ENCODE results near the gene NF2. TPM values are rescaled to one million over a fixed set of nuclear protein-coding genes. Genes with fewer than 3 reads are reported as not detected.

Gene NF2
- total RNA-seq, 1 donor from 2014 or later: 67.9 TPM

DNA sequence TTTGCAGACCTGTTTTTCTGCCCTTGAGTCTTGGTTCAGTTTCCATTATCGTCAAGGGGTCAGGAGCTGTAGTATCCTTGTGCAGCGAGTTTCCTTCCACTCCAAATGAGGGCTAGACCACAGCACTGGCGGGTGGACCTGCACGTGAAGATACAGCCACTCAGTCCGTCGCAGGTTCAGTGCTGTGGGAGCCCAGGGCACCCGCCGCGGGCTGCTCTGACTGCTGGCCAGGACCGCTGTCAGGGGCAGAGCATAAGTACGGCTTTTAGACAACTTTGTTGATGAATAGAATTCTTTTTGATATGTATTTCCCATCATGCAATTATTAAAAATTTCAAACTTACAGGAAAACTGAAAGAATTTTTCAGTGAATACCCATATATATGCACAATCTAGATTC, 56.6 kb downstream of the NF2 start:
- Mint-ChIP-seq H3K4me1 (ENCODE audit: unreplicated experiment) (peaks cover 8% of the 10 kb centered on the region), H3K27ac (ENCODE audit: unreplicated experiment) (no peak overlapping the region), H3K27me3 (ENCODE audit: unreplicated experiment) (no peaks in the 10 kb centered on the region), H3K9me3 (ENCODE audit: unreplicated experiment) (no peaks in the 10 kb centered on the region), H3K36me3 (ENCODE audit: unreplicated experiment) (peaks cover 35% of the 10 kb centered on the region), H3K4me3 (ENCODE audit: unreplicated experiment) (no peak overlapping the region)
- TF ChIP-seq CTCF (IDR thresholded peaks at IDR 0.05): no peak
- no peak for DNase-seq (ENCODE audit: extremely low spot score, unreplicated experiment)

GRCh38 chr22:29661336-29661735, 57.9 kb downstream of the NF2 start:
- no peaks in the 10 kb centered on the region for H3K27me3 Mint-ChIP-seq (ENCODE audit: unreplicated experiment)
- H3K4me3 Mint-ChIP-seq (ENCODE audit: unreplicated experiment): no peak overlapping the region
- no peak for TF ChIP-seq CTCF (IDR thresholded peaks at IDR 0.05)
- peaks cover 32% of the 10 kb centered on the region for H3K36me3 Mint-ChIP-seq (ENCODE audit: unreplicated experiment)
- peaks cover 8% of the 10 kb centered on the region for H3K4me1 Mint-ChIP-seq (ENCODE audit: unreplicated experiment)
- no peak for DNase-seq (ENCODE audit: extremely low spot score, unreplicated experiment)
- no peaks in the 10 kb centered on the region for H3K9me3 Mint-ChIP-seq (ENCODE audit: unreplicated experiment)
- peak overlapping the region; percentile 8 for H3K27ac Mint-ChIP-seq (ENCODE audit: unreplicated experiment)

DNA sequence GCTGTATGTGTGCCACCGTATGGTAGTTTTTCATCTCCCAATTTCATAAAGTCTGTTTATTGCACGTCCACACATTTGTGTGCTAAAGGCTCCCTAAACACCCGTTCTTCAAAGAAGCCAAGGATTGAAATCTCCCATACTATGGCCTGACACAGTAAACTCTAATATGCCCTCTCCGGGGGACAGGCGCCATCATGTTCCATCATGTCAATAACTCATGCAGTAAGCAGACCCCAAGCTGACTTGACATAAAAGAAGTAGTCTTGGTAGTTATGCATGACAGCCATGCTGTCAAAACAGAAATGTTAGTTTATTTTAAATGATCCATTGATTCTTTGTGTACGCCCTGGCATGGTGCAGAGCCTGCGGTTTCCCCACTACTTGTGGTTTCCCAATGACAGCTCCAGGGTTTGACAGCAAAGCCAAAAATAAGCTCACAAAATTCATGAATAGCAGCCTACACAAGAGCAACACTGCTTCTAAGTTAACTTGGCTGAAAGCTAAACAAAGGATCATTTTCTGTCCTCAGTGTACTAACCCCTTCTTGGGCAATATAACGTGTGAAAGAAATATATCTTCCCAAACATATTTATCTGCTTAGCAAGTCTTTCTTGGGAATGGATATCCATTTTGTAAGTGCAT, 59.9 kb downstream of the NF2 start:
- DNase-seq (ENCODE audit: extremely low spot score, unreplicated experiment): no peak

GRCh38 chr22:29665486-29665885, 62.1 kb downstream of the NF2 start:
- peaks cover 8% of the 10 kb centered on the region for H3K4me1 Mint-ChIP-seq (ENCODE audit: unreplicated experiment)
- H3K4me3 Mint-ChIP-seq (ENCODE audit: unreplicated experiment): no peak overlapping the region
- no peaks in the 10 kb centered on the region for H3K9me3 Mint-ChIP-seq (ENCODE audit: unreplicated experiment)
- no peaks in the 10 kb centered on the region for H3K27me3 Mint-ChIP-seq (ENCODE audit: unreplicated experiment)
- no peak for DNase-seq (ENCODE audit: extremely low spot score, unreplicated experiment)
- peaks cover 31% of the 10 kb centered on the region for H3K36me3 Mint-ChIP-seq (ENCODE audit: unreplicated experiment)
- H3K27ac Mint-ChIP-seq (ENCODE audit: unreplicated experiment): peak overlapping the region; percentile 12
- TF ChIP-seq CTCF (IDR thresholded peaks at IDR 0.05): no peak

More for the DNA sequence above, 59.9 kb downstream of the NF2 start:
- Mint-ChIP-seq H3K4me1 (ENCODE audit: unreplicated experiment) (peaks cover 8% of the 10 kb centered on the region), H3K9me3 (ENCODE audit: unreplicated experiment) (no peaks in the 10 kb centered on the region), H3K4me3 (ENCODE audit: unreplicated experiment) (no peak overlapping the region), H3K27me3 (ENCODE audit: unreplicated experiment) (no peaks in the 10 kb centered on the region), H3K36me3 (ENCODE audit: unreplicated experiment) (peaks cover 33% of the 10 kb centered on the region), H3K27ac (ENCODE audit: unreplicated experiment) (no peak overlapping the region)
- no peak for TF ChIP-seq CTCF (IDR thresholded peaks at IDR 0.05)

- Mint-ChIP-seq H3K27me3 (ENCODE audit: unreplicated experiment) (no peaks in the 10 kb centered on the region), H3K36me3 (ENCODE audit: unreplicated experiment) (peaks cover 33% of the 10 kb centered on the region), H3K4me1 (ENCODE audit: unreplicated experiment) (no peaks in the 10 kb centered on the region), H3K4me3 (ENCODE audit: unreplicated experiment) (no peak overlapping the region), H3K9me3 (ENCODE audit: unreplicated experiment) (no peaks in the 10 kb centered on the region), H3K27ac (ENCODE audit: unreplicated experiment) (no peak overlapping the region)
- no peak for DNase-seq (ENCODE audit: extremely low spot score, unreplicated experiment)
- TF ChIP-seq CTCF (IDR thresholded peaks at IDR 0.05): no peak
These were observed 65.2 kb downstream of the NF2 start for GRCh38 chr22:29668673-29669072.
